ENCODE data around the gene USP31.

Gene USP31

DNA sequence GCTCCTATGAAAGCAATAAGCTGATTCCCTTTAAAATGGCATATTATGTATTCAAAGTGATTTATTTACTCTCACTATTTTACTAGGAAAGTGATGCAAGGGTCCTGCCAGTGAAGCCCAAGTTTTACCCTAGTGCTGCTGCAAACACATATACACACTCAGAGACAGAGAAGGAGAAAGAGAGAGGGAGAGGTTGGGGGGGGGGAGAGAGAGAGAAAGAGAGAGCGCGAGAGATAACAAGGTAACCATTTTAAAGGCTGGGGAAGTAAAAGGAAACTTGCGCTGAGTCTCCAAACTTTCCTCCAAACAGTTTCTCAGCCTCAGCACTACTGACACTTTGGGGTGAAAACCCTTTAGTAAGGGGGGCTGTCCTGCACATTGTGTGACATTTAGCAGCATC, 5.9 kb downstream of the USP31 start:
- no peak overlapping the region for H3K4me3 ChIP-seq (ENCODE audit: low read length)
- TF ChIP-seq, protein P1, sequence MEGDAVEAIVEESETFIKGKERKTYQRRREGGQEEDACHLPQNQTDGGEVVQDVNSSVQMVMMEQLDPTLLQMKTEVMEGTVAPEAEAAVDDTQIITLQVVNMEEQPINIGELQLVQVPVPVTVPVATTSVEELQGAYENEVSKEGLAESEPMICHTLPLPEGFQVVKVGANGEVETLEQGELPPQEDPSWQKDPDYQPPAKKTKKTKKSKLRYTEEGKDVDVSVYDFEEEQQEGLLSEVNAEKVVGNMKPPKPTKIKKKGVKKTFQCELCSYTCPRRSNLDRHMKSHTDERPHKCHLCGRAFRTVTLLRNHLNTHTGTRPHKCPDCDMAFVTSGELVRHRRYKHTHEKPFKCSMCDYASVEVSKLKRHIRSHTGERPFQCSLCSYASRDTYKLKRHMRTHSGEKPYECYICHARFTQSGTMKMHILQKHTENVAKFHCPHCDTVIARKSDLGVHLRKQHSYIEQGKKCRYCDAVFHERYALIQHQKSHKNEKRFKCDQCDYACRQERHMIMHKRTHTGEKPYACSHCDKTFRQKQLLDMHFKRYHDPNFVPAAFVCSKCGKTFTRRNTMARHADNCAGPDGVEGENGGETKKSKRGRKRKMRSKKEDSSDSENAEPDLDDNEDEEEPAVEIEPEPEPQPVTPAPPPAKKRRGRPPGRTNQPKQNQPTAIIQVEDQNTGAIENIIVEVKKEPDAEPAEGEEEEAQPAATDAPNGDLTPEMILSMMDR (conservative IDR thresholded peaks at IDR 0.05; ENCODE audit: low read depth, low read length) = no peak

DNA sequence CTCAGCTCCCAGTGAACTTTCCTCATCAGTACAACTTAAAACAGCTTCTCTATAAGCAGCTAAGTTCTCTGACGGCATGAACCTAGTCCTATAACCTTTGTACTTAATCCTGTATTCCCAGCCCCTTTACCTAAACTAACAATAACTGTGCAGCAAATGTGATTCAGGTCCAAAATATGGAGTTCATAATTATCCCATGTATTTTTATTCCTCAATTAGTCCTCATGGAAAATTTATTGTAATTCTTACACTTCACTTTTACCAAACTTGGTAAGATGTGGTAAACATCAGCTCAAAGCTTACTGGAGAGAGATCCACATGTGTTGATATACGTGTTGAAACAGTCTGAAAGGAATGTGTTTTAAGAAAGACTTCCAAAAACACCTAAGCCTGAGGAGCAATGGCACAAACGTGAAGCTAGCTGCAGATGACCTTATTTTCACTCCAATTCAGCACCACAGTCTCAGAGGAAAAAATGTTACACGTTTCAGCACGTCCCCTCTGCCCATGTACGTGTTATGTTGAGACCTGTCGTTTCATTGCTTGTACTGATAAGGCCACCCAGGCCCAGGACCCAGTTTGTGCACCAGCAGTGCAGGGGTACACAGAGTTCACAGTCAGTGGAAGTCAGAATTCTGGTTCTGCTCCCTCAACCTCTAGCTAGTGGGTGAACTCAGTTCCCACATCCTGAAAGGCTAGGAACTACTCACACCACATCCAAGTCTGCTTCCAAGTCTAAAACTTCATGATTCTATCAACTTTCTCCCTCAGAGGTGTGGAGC, 7.1 kb downstream of the USP31 start:
- DNase-seq (ENCODE audit: low read depth) = no peak
- TF ChIP-seq, protein P1 (conservative IDR thresholded peaks at IDR 0.05; ENCODE audit: low read depth, low read length) = no peak
- H3K4me3 ChIP-seq (ENCODE audit: low read length) = no peak overlapping the region

More for the DNA sequence above, 5.9 kb downstream of the USP31 start:
- no peak for DNase-seq (ENCODE audit: low read depth)

DNA sequence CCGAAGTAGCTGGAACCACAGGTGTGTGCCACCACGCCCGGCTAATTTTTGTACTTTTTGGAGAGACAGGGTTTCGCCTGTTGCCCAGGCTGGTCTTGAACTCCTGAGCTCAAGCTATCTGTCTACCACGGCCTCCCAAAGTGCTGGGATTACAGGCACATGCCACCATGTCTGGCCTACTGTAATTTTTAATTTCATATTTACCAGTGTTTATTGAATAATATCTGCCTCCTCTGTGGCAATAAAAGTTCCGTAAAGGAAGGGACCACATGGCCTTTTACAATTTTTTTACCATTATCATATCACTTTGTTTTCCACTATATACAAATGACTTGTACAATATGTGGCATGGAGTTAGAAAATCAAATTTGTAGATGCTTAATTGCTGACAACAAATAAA, 7.8 kb downstream of the USP31 start:
- TF ChIP-seq, protein P1 (conservative IDR thresholded peaks at IDR 0.05; ENCODE audit: low read depth, low read length) = no peak
- DNase-seq (ENCODE audit: low read depth) = no peak
- no peak overlapping the region for H3K4me3 ChIP-seq (ENCODE audit: low read length)

DNA sequence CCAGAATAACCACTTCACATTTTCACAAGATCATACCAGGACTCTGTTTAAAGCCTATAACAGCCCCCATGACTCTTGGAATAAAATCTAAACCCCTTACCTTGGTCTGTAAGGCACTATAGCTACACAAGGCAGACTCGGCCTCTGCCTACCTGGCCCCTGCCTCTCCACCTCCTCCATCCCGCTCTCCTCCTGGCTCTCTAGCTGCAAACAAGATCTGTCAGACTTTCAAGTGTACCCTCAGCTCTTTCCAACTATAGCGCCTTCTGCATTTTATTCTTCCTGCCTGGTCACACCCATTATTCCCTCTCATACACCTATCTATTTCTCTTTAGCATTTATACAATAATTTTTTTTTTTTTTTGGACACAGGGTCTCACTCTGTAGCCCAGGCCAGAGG, 8.2 kb downstream of the USP31 start:
- no peak overlapping the region for H3K4me3 ChIP-seq (ENCODE audit: low read length)
- no peak for DNase-seq (ENCODE audit: low read depth)
- TF ChIP-seq, protein P1 (conservative IDR thresholded peaks at IDR 0.05; ENCODE audit: low read depth, low read length) = no peak

DNA sequence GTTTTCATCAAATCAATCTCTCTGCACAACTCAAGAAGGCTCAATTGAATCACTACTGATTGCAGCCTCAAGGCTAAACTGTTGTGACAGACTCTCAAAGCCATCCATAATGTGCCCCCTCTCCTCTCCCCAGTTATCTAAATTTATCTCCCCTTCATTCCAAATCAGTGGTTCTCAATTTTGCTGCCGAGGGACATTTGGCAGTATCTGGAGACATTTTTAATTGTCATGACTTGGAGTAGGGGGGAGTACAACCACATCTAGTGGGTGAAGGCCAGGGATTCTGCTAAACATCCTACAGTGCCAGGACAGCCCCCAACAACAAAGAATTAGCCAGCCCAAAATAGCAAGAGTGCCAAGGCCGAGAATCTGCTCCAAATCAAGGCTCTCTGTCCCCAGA, 9.1 kb downstream of the USP31 start:
- H3K4me3 ChIP-seq (ENCODE audit: low read length) = no peak overlapping the region
- no peak for DNase-seq (ENCODE audit: low read depth)
- TF ChIP-seq, protein P1 (conservative IDR thresholded peaks at IDR 0.05; ENCODE audit: low read depth, low read length) = no peak

DNA sequence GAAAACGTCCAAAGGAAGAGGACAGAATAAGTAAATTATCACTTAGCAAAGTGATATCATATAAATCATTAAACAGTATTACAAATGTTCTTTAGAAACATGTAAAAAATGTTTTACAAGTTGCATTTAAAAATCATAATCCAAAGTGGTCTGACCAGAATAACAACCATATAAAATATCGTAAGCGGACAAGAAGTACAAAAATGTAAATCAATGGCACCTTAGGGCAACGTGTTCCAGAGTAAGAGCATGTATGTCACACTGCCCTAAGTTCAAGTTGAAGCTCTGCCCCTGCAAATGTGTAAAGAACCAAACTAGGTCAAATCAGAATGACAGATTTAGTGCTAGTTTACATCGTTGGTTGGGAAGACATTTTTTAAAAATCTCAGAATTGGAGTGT, 11.4 kb downstream of the USP31 start:
- H3K4me3 ChIP-seq (ENCODE audit: low read length) = no peak overlapping the region
- TF ChIP-seq, protein P1 (conservative IDR thresholded peaks at IDR 0.05; ENCODE audit: low read depth, low read length) = no peak
- no peak for DNase-seq (ENCODE audit: low read depth)

DNA sequence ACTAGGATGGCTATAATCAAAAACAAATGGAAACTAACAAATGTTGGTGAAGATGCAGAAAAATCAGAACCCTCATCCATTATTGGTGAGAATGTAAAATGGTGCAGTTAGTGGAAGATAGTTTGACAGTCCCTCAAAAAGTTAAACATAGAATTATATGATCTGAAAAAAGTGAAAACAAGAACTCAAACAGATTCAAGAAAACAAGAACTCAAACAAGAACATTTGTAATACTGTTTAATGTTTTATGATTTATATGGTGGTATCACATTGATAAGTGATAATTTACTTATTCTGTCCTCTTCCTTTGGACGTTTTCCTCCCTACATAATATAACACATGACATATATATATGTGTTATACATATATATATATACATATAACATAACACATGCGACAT, 12.0 kb downstream of the USP31 start:
- TF ChIP-seq, protein P1 (conservative IDR thresholded peaks at IDR 0.05; ENCODE audit: low read depth, low read length) = no peak
- H3K4me3 ChIP-seq (ENCODE audit: low read length) = no peak overlapping the region
- no peak for DNase-seq (ENCODE audit: low read depth)
